ENCODE results near the gene WDR43.

Gene WDR43

GRCh38 chr2:28894470-28895188 is at the start of gene WDR43:
TSS of gene WDR43 (plus strand) at chr2:28894667. CDS start at chr2:28894699, 32 bp downstream.
- peak; percentile 96 for DNase-seq (ENCODE audit: low read depth, low spot score)

DNA sequence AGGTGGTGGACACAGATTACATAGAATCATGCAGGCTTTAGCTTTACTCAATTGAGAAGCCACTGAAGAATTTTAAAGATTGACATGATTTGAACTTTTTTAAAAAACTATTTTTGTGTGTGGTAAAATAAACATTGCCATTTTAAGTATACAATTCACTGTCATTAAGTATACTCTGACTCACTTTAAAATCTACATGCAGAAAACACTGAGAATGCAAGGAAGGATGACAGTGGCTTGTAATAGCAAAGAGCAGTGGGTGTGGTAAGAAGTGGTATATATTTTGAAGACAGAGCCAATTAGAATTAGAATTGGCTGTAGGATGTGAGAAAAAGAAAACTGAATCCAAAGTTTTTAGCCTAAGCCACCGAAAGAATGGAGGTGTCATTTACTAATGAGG is 39.3 kb upstream of the WDR43 start:
- no peak for DNase-seq (ENCODE audit: low read depth, low spot score)

DNA sequence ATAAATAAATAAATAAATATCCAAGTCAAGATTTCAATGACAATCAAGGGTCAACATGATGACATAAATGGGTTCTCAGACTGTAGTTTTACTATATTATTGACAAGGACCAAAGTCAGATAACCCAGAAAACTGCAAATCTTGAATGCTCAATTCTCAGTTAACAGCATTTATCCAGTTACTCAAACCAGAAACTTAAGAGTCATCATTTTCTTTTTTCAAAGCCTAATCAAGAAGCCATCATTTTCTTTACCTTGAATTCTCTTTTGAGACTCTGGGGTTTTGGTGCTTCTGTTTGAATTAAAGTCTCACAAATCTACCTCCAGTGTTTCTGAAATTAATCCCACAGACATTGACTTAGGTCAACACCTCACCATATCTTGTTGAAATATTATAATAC is 38.5 kb upstream of the WDR43 start:
- DNase-seq (ENCODE audit: low read depth, low spot score), result no peak

- no peak for DNase-seq (ENCODE audit: low read depth, low spot score)
Measured at GRCh38 chr2:28868611-28869010, 25.9 kb upstream of the WDR43 start.

DNA sequence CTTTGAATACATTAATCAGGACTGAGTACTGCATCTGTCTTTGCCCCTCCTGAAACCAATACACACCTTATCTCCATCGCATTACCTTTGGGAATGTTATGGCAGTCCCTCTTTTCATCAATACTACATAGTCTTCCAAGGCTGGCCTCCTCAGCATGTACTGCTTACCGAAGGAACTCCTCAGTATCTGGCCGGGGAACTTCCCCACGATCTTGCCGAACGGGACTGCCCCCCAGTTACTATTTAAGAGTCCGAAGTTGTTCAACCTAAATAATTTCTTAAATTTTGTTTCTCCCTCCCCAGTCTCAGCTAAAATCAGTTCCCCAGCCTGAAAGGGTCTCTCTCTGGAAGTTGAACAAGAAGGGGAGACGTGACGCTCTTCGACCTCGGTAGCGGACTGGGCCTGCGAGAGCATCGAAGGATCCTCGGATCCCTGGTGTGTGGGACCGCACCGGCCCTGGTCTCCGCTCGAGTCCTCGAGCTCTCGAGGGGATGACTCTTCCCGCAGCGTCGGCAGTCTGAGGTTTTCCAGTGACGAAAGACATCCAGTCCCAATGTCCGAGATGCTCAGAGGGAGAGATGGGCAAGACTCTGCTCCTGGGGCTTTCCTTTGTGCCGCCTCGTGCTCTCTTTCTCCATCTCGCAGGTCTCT is 24.8 kb upstream of the WDR43 start:
- no peak for DNase-seq (ENCODE audit: low read depth, low spot score)

GRCh38 chr2:28870146-28870891 is 24.1 kb upstream of the WDR43 start, which contains the start of gene TRMT61B:
TSS of gene TRMT61B (minus strand) at chr2:28870309. CDS start at chr2:28870277, 32 bp downstream.
- DNase-seq (ENCODE audit: low read depth, low spot score), result peak; percentile 93

DNA sequence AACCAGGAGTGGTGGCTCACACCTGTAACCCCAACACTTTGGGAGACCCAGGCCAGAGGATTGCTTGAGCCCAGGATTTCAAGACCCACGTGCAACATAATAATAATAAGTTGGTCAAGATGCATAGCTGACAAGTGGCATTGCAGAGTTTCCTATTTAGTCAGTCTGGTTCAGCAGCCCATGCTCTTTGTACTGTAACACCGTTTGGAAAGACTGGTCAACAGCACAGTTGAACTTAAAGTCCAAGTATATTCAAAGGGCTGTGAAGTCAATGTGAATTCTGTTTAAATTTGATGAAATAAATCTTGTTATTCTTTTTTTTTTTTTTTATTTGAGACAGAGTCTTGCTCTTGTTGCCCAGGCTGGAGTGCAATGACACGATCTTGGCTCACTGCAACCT is 22.8 kb upstream of the WDR43 start:
- no peak for DNase-seq (ENCODE audit: low read depth, low spot score)

GRCh38 chr2:28880193-28880592 is 14.3 kb upstream of the WDR43 start:
- no peak for DNase-seq (ENCODE audit: low read depth, low spot score)

- no peak for DNase-seq (ENCODE audit: low read depth, low spot score)
Measured at GRCh38 chr2:28893488-28893887, 979 bp upstream of the WDR43 start.

DNA sequence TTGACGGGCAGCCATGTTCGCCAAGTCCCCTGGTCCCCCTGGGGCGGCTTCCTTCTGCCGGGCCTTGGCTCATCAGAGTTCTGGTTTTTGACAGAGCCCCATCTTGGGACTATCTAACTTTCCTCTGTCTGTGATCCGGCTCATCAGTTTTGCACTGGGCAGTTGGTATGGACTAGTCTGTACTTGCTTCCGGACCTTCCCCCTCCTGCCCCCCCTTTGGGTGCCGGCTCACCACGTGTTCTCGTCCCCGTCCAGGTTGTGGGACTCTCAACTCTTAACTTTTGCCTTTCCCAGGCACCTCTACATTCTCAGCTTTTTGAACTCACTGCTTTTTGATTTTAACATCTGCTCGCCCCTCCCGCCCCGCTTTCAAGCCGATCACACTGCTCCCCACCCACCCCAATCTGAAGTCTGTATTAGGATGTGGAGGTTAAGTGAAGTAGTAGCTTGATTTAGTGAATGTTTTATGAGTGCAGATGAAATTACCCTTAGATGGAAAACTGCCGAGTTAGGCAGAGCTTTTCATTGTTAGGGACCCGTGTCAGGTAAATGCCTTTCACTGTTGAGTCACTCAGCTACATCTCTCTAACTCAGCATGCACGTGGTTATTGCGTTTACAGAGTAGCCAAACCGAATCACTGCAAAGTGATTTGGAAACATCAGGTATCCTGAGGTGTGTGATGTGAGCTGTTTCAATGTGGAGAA is 874 bp downstream of the WDR43 start:
- peak; percentile 29 for DNase-seq (ENCODE audit: low read depth, low spot score)

DNA sequence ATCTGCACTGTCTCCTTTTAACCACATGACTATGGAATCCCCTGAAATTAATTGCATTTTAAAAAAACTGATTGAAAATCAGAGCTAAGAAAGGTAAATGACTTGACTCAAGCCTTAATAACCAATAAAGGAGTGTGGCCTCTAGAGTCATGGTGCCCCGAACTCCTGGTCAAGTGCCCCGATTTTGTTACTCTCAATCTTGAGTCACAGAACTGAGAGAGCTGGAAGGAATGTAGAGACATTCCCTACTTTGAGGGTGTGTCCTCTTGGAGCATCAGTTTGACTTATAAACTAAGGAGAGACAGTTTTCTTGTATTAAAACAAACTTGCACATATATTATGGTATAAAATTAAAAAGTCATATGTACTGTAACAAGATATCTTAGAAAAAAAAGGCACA is 2.4 kb downstream of the WDR43 start:
- no peak for DNase-seq (ENCODE audit: low read depth, low spot score)

- no peak for DNase-seq (ENCODE audit: low read depth, low spot score)
Measured at GRCh38 chr2:28898048-28898447, 3.6 kb downstream of the WDR43 start.

DNA sequence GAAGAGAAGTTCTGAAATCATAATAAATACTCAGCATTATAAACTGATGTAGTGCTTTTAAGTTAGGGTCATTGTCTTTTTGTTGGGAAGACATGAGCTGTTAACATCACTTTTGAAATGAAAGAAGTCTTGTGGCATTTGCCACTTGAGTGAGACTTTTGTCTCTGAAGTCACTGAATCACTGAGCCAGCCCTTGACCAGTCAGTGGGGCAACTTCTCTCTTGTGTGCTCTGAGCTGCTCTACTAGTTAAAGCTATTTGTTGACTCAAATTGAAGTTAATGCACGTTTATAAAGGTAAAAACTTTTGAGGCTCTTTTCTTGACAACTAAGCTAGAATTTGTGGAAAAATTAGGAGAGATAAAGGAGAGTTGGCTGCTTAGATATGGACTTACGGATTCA is 6.7 kb downstream of the WDR43 start:
- no peak for DNase-seq (ENCODE audit: low read depth, low spot score)

- DNase-seq (ENCODE audit: low read depth, low spot score), result no peak
Measured at GRCh38 chr2:28901841-28902240, 7.4 kb downstream of the WDR43 start.

DNA sequence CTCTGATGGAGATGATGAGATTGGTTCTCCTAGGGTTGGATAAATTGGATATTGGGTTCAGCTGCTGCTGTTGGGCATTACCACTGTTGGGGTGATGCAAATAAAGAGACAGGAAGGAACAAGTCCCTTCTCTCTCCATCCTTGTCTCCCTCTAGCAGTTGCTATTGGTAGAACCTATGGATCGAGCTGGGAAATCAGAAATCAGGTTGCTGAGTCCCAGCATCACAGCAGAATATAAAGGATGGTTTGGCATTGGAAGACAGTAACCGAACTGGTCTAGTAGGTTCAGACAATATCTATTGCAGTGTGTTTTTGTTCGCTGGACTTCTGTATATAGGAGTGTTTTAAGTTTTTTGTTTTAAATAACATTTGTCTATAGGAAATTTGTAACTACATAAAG is 8.1 kb downstream of the WDR43 start:
- no peak for DNase-seq (ENCODE audit: low read depth, low spot score)

DNA sequence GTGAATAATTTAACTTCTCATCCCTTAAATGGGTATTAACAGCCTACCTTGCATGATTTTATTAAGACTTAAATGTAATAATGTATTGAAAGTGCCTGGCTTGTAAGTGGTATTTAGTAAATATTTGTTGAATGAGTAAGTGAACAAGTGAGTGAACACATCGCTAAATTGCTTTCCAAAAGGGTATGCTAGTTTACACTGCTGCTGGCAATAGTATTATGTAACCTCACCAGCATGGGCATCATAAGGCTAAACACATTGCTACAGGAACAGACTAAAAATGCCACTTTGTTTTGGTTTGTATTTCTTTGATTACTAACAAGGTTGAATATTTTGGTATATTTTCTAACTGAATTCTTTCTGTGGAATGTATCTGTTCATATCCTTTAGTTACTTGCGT is 9.8 kb downstream of the WDR43 start:
- DNase-seq (ENCODE audit: low read depth, low spot score), result no peak

- no peak for DNase-seq (ENCODE audit: low read depth, low spot score)
Measured at GRCh38 chr2:28904802-28905457, 10.5 kb downstream of the WDR43 start.

- DNase-seq (ENCODE audit: low read depth, low spot score), result no peak
Measured at GRCh38 chr2:28905533-28905932, 11.1 kb downstream of the WDR43 start.

DNA sequence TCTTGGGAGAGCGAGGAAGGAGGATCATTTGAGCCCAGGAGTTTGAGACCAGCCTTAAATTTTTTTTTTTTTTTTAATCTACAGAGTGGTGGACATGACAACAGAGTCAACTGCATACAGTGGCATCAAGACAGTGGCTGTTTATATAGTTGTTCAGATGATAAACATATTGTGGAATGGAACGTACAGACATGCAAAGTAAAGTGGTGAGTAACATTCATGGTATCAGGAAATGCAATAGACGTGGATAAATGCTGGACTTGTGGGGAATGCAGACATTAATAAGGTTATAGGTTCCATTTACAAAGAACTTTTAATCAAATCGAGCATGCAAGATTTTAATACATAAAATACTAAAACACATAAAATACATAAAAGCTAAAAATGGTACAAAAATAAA is 11.9 kb downstream of the WDR43 start:
- no peak for DNase-seq (ENCODE audit: low read depth, low spot score)

- no peak for DNase-seq (ENCODE audit: low read depth, low spot score)
Measured at GRCh38 chr2:28906821-28907220, 12.4 kb downstream of the WDR43 start.

DNA sequence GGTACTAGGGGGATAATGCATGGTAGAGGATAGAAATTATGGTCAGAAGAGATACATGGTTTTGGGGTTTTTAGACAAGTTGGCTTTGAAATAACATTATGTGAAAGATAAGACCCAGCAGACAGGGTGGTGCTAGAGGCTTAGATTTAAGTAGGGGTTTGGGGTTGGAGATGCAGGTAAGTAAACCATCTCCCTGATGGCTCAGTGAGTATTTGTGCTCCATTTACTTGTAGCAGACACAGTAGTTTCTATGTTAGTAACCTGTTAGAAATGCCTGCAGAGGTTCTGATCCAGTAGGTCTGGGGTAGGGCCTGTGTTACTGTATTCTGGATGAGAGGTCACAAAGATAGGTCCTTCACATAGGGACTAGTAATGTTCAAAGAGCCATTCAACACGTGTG is 13.7 kb downstream of the WDR43 start:
- no peak for DNase-seq (ENCODE audit: low read depth, low spot score)
